Astrocyte of the cerebellum (primary cell): ENCODE results near the gene CCDC107.

Experiments
- DNase-seq: peaks from one replicate; pipeline ENCODE4 v3.0.0-alpha.2; 2011; ENCODE audit warnings: low read depth
- H3K4me3 ChIP-seq: 2 replicates; pipeline ENCODE4 v1.5.1; 2011; ENCODE audit warnings: mild to moderate bottlenecking, low read depth, low read length, moderate library complexity
- CTCF ChIP-seq: IDR thresholded peaks from 2 replicates; pipeline ENCODE4 v1.5.1; 2012; ENCODE audit warnings: low read length, low read depth, moderate library complexity, mild to moderate bottlenecking; ENCODE audit errors: missing control alignments
- in situ Hi-C: cut with HindIII; loops from 2 replicates; pipeline ENCODE4 v1.10.0; 2017; ENCODE audit warnings: low sequenced_read_pairs

CCDC107 gene

GRCh38 chr9:35680331-35681105 lies 22.4 kb downstream of the CCDC107 start:
- TF ChIP-seq CTCF: no peak
- no peak overlapping the region for H3K4me3 ChIP-seq
- no peak for DNase-seq
- in situ Hi-C loops: no loop called here

- no peak overlapping the region for H3K4me3 ChIP-seq
- DNase-seq: no peak
- TF ChIP-seq CTCF: no peak
- in situ Hi-C loops: no loop called here
These were observed 23.4 kb downstream of the CCDC107 start for GRCh38 chr9:35681341-35682002.

GRCh38 chr9:35682051-35682450 lies 24.0 kb downstream of the CCDC107 start:
- H3K4me3 ChIP-seq: no peak overlapping the region
- no peak for TF ChIP-seq CTCF
- in situ Hi-C loops: no loop called here
- DNase-seq: no peak

- no peak for DNase-seq
- TF ChIP-seq CTCF: no peak
- in situ Hi-C loops: no loop called here
- no peak overlapping the region for H3K4me3 ChIP-seq
These were observed 24.6 kb downstream of the CCDC107 start for GRCh38 chr9:35682520-35683315.

GRCh38 chr9:35683323-35683722 lies 25.2 kb downstream of the CCDC107 start:
- in situ Hi-C loops: no loop called here

GRCh38 chr9:35684921-35685320 lies 26.8 kb downstream of the CCDC107 start:
- no peak for TF ChIP-seq CTCF

More at GRCh38 chr9:35683323-35683722, 25.2 kb downstream of the CCDC107 start:
- DNase-seq: no peak
- no peak for TF ChIP-seq CTCF
- no peak overlapping the region for H3K4me3 ChIP-seq

More at GRCh38 chr9:35684921-35685320, 26.8 kb downstream of the CCDC107 start:
- in situ Hi-C loops: no loop called here
- DNase-seq: no peak
- H3K4me3 ChIP-seq: no peak overlapping the region
